Measurements from ENCODE around the gene ANKS1B.

Gene ANKS1B

GRCh38 chr12:99154983-99155336 is 829.8 kb downstream of the ANKS1B start:
- Histone ChIP-seq H4K20me1 (ENCODE audit: insufficient read depth, low read length, poor library complexity, severe bottlenecking) (no peaks in the 10 kb centered on the region), H3K4me1 (ENCODE audit: insufficient read depth, low read length, poor library complexity, severe bottlenecking) (no peaks in the 10 kb centered on the region), H3K27me3 (ENCODE audit: insufficient read depth, low read length, poor library complexity, severe bottlenecking) (no peaks in the 10 kb centered on the region), H3F3A (ENCODE audit: low read depth) (no peaks in the 10 kb centered on the region), H3K9me3 (ENCODE audit: insufficient read depth, low read depth, low read length) (no peaks in the 10 kb centered on the region), H2AFZ (ENCODE audit: low read length) (no peak overlapping the region), H3K9ac (ENCODE audit: low read depth, low read length, poor library complexity, severe bottlenecking) (no peak overlapping the region), H3K9me2 (replicated peaks; ENCODE audit: low read depth, low read length) (no peaks in the 10 kb centered on the region), H3K4me2 (ENCODE audit: low read depth, low read length, poor library complexity, severe bottlenecking) (no peak overlapping the region), H3K79me2 (ENCODE audit: insufficient read depth, low read length) (no peaks in the 10 kb centered on the region), H3K36me3 (ENCODE audit: insufficient read depth, low read length) (no peaks in the 10 kb centered on the region), H3K4me3 (ENCODE audit: low read length, poor library complexity, severe bottlenecking) (no peak overlapping the region)
- no peak for TF ChIP-seq EZH2phosphoT487 (IDR thresholded peaks at IDR 0.05; ENCODE audit: borderline replicate concordance)
- TF ChIP-seq, protein P1, sequence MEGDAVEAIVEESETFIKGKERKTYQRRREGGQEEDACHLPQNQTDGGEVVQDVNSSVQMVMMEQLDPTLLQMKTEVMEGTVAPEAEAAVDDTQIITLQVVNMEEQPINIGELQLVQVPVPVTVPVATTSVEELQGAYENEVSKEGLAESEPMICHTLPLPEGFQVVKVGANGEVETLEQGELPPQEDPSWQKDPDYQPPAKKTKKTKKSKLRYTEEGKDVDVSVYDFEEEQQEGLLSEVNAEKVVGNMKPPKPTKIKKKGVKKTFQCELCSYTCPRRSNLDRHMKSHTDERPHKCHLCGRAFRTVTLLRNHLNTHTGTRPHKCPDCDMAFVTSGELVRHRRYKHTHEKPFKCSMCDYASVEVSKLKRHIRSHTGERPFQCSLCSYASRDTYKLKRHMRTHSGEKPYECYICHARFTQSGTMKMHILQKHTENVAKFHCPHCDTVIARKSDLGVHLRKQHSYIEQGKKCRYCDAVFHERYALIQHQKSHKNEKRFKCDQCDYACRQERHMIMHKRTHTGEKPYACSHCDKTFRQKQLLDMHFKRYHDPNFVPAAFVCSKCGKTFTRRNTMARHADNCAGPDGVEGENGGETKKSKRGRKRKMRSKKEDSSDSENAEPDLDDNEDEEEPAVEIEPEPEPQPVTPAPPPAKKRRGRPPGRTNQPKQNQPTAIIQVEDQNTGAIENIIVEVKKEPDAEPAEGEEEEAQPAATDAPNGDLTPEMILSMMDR (conservative IDR thresholded peaks at IDR 0.05; ENCODE audit: low read length) = no peak

DNA sequence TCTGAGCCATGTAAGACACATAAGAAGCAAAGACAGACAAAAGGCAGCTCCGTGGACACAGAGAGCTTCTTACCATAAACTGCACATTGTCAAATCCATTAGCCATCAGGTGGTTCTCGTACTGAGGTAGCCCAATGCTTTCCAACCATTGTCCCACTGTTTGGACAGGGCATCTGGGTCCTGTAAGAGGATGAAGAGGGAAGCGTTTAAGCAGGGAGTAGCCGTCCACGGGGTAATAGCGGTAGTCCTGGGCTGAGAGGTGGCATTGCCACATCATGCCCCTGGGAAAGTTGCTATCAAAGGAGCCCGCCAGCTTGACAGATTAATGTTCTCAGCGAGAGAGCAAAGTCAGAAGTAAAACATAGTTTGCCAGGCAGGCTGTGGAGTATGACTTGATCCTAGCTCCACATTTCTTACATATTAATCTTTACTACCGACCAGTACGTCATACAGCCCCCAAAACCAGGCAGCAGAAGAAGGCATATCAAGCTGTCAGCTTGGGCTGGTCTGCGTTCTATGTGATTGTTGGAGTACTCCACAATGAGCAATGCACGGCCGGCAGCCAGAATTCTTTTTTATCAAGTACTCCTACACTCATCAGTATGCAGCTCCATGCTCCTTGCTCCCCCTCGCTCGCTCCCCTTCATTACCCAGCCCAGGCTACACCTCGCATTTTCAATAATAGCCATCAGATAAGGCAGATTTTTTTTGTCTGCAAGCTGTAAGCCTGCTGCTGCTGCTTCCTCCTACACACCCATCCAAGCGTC is 830.3 kb downstream of the ANKS1B start:
- Histone ChIP-seq H4K20me1 (ENCODE audit: insufficient read depth, low read length, poor library complexity, severe bottlenecking) (no peaks in the 10 kb centered on the region), H3K79me2 (ENCODE audit: insufficient read depth, low read length) (no peaks in the 10 kb centered on the region), H3K27me3 (ENCODE audit: insufficient read depth, low read length, poor library complexity, severe bottlenecking) (no peaks in the 10 kb centered on the region), H3F3A (ENCODE audit: low read depth) (no peaks in the 10 kb centered on the region), H3K9ac (ENCODE audit: low read depth, low read length, poor library complexity, severe bottlenecking) (no peak overlapping the region), H3K9me3 (ENCODE audit: insufficient read depth, low read depth, low read length) (no peaks in the 10 kb centered on the region), H3K36me3 (ENCODE audit: insufficient read depth, low read length) (no peaks in the 10 kb centered on the region), H3K9me2 (replicated peaks; ENCODE audit: low read depth, low read length) (no peaks in the 10 kb centered on the region), H2AFZ (ENCODE audit: low read length) (no peak overlapping the region), H3K4me1 (ENCODE audit: insufficient read depth, low read length, poor library complexity, severe bottlenecking) (no peaks in the 10 kb centered on the region), H3K4me2 (ENCODE audit: low read depth, low read length, poor library complexity, severe bottlenecking) (no peak overlapping the region), H3K4me3 (ENCODE audit: low read length, poor library complexity, severe bottlenecking) (no peak overlapping the region)
- TF ChIP-seq EZH2phosphoT487 (IDR thresholded peaks at IDR 0.05; ENCODE audit: borderline replicate concordance) = no peak
- TF ChIP-seq, protein P1 (conservative IDR thresholded peaks at IDR 0.05; ENCODE audit: low read length) = no peak

GRCh38 chr12:99153293-99153692 is 831.4 kb downstream of the ANKS1B start:
- TF ChIP-seq, protein P1 (conservative IDR thresholded peaks at IDR 0.05; ENCODE audit: low read length) = no peak
- no peak for TF ChIP-seq EZH2phosphoT487 (IDR thresholded peaks at IDR 0.05; ENCODE audit: borderline replicate concordance)
- Histone ChIP-seq H3F3A (ENCODE audit: low read depth) (no peaks in the 10 kb centered on the region), H3K4me3 (ENCODE audit: low read length, poor library complexity, severe bottlenecking) (no peak overlapping the region), H3K4me2 (ENCODE audit: low read depth, low read length, poor library complexity, severe bottlenecking) (no peak overlapping the region), H3K79me2 (ENCODE audit: insufficient read depth, low read length) (no peaks in the 10 kb centered on the region), H3K9me3 (ENCODE audit: insufficient read depth, low read depth, low read length) (no peaks in the 10 kb centered on the region), H4K20me1 (ENCODE audit: insufficient read depth, low read length, poor library complexity, severe bottlenecking) (no peaks in the 10 kb centered on the region), H3K9me2 (replicated peaks; ENCODE audit: low read depth, low read length) (no peaks in the 10 kb centered on the region), H3K27me3 (ENCODE audit: insufficient read depth, low read length, poor library complexity, severe bottlenecking) (no peaks in the 10 kb centered on the region), H3K9ac (ENCODE audit: low read depth, low read length, poor library complexity, severe bottlenecking) (no peak overlapping the region), H3K4me1 (ENCODE audit: insufficient read depth, low read length, poor library complexity, severe bottlenecking) (no peaks in the 10 kb centered on the region), H2AFZ (ENCODE audit: low read length) (no peak overlapping the region), H3K36me3 (ENCODE audit: insufficient read depth, low read length) (no peaks in the 10 kb centered on the region)
